HL-60/S4 treated with retinoic acid at 250 ng/mL for 4 days and 3 days (cell line): ENCODE results near the gene LAMA5.

Experiments
- in situ Hi-C: fragments of 300-500 bp; cut with MboI; formaldehyde crosslinking; loops from 2 replicates; pipeline ENCODE4 v1.7.0; 2022; ENCODE audit warnings: low sequenced_read_pairs

Gene LAMA5, protein sequence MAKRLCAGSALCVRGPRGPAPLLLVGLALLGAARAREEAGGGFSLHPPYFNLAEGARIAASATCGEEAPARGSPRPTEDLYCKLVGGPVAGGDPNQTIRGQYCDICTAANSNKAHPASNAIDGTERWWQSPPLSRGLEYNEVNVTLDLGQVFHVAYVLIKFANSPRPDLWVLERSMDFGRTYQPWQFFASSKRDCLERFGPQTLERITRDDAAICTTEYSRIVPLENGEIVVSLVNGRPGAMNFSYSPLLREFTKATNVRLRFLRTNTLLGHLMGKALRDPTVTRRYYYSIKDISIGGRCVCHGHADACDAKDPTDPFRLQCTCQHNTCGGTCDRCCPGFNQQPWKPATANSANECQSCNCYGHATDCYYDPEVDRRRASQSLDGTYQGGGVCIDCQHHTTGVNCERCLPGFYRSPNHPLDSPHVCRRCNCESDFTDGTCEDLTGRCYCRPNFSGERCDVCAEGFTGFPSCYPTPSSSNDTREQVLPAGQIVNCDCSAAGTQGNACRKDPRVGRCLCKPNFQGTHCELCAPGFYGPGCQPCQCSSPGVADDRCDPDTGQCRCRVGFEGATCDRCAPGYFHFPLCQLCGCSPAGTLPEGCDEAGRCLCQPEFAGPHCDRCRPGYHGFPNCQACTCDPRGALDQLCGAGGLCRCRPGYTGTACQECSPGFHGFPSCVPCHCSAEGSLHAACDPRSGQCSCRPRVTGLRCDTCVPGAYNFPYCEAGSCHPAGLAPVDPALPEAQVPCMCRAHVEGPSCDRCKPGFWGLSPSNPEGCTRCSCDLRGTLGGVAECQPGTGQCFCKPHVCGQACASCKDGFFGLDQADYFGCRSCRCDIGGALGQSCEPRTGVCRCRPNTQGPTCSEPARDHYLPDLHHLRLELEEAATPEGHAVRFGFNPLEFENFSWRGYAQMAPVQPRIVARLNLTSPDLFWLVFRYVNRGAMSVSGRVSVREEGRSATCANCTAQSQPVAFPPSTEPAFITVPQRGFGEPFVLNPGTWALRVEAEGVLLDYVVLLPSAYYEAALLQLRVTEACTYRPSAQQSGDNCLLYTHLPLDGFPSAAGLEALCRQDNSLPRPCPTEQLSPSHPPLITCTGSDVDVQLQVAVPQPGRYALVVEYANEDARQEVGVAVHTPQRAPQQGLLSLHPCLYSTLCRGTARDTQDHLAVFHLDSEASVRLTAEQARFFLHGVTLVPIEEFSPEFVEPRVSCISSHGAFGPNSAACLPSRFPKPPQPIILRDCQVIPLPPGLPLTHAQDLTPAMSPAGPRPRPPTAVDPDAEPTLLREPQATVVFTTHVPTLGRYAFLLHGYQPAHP (N-terminal part only)

DNA sequence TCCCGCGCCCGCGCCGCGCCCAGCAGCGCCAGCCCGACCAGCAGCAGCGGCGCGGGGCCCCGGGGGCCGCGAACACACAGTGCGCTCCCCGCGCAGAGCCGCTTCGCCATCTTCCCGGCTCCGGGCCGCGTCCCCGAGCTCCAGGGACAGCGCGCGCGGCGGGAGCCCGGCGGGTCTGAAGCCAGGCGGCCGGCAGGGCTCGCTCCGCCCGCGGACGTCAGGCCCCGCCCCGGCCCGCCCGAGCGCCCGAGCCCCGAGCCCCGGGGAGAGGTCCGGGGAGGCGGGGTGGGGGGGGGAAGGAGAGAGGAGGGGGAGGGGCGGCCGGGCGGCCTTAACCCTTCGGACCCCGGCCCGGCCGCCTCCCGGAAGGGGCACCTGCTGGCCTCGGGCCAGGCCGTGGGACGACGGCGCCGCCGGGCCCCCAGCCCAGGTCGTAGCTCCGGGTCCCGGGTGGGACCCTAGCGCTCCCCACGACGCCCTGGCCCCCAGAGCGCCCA, at the start of gene LAMA5:
LAMA5 (minus strand) TSS at position 177 of the 497 bp plus-strand sequence; CDS start at position 110, 67 bp downstream.
- in situ Hi-C loops, result no loop called here

DNA sequence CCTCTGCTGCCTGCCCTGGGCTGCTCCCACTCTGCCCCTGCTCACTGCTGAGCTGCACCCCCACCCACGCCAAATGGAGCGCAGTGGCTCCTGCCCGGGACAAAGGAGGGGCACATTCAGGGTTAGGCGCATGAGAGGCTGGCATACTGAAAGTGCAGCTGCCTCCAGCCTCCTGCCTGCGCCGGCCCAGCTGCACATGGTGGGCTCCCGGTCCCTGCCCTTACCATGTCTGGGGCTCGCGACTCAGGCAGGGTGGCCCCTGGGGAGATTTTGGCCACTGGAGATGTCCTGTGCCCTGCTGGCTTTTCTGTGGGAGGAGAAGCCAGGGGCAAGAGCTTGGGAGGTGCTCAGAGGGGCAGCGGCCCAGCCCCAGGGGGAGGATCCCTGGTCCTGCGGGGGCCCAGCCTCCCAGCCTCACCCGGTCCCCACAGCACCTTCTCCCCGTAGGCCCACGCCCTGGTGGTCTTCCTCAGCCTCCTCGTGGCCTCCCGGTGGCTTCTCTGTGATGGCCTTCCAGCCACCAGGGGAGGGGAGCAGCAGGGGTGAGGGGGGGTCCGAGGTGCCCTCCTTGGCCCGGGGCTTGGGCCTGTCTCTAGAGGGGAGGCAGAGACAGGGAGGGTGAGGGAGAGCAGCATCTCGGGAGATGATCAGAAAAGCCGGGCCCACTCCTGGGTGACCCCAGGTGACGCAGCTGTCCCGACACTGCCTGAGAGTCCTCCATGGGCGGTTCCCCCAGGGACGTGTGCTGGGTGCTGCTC, 48.4 kb upstream of the LAMA5 start:
- in situ Hi-C loops, result no loop called here

DNA sequence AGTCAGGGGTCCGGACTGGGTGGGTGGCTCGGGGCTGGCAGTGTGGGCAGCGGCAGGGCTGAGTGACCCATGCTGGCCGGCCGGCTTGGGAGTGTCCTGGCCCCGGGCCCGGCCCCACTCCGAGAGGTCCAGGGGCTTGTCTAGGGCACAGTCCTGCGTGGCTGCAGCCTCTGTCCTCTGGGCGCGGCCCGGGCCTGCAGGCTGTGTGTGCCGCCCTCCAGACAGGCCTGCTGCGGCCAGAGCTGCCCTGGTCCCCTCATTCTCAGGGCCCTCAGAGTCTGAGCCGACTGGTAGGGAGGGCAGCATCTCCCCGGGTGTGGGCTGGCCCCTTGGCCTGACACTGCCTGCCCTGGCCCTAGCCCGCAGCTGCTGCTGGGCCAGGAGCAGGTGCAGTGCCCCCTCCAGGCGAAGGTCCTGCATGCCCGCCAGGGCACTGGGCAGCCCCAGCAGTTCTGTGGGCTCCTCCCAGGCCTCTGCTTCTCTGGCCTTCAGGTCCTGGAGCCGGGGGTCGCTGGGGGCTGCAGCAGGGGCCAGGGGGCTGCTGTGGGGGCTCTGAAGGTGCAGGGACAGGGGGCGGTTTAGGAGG, 46.9 kb upstream of the LAMA5 start:
- in situ Hi-C loops, result no loop called here

GRCh38 chr20:62413025-62413570, 46.0 kb upstream of the LAMA5 start:
- in situ Hi-C loops, result no loop called here

DNA sequence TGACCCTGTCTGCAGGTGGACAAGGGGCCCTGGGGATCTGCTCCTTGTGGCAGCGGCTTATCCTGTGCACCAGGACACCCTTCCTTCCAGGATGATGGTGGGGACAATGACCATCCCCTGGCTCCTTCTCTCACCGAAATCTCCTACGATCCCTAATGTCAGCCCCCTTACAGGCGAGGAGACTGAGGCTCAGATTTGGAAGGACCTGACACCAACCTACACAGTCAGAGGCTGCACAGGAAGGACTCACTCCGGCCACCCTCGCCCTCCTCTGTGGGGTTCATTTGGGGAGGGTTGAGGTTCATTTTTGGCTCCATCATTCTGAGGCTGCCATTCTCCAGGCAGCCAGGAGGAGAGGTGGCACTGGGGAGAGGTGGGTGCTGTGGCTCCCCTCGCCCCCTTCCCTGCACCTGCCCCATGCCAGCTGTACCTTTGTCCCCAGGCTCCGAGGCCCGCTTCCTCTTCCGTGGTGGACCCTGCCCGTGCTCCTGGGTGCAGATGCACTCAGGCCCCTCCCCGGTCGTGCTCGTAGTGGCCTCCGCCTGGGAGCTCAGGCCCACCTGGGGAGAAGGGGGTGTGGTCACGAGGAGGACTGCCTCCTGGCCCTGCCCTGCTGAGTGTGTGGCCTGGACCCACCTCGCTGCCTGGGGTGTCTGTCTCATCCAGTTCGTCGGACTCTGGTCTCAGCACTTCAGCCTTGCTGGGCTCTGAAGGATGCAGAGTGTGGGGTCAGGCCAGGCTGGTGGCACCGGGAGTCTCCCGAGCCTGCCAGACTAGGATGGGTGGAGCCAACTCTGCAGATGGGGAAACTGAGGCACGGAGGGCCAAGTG, 45.3 kb upstream of the LAMA5 start:
- in situ Hi-C loops, result no loop called here

- in situ Hi-C loops, result no loop called here
Measured at GRCh38 chr20:62411479-62412193, 44.5 kb upstream of the LAMA5 start.

GRCh38 chr20:62410746-62411478, 43.8 kb upstream of the LAMA5 start:
- in situ Hi-C loops, result no loop called here

DNA sequence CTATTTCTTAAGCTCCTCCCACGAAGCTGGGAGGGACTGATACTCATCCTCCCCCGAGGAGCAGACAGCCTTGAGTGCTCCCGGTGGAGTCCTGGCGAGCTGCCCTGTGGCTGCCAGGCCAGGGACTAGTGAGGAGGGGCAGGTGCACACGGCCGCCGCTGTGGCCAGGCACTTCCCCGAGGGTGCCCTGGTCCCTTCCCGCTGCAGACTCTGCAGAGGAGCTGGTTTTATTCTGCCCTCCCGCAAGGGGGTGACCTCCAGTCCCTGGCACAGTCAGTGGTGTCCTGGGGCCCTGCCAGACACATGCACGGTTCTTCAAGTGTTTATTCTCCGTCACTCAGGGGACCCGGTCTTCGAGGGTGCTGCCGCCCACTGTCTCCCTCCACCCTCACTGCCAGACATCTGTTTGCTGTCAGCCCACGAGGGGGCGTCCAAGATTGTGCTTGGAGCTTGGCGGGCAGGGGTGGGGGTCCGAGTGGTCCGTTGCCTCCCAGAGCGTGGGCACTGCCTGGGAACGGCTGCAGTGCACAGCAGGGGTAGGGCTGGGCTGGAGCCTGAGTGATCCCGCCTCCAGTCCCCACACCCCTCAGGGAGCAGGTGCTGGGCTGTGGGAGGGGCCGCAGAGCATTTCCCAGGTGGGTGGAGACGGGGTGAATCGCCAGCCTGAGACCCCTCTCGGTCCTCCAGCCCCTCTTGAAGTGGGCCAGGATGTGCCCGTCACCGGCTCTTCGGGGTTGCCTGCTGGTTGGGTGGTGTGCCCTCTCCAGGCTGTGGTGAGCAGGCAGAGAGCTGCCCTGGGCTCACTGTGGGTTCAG, 43.0 kb upstream of the LAMA5 start:
- in situ Hi-C loops, result no loop called here

- in situ Hi-C loops, result no loop called here
Measured at GRCh38 chr20:62409086-62409853, 42.2 kb upstream of the LAMA5 start.

DNA sequence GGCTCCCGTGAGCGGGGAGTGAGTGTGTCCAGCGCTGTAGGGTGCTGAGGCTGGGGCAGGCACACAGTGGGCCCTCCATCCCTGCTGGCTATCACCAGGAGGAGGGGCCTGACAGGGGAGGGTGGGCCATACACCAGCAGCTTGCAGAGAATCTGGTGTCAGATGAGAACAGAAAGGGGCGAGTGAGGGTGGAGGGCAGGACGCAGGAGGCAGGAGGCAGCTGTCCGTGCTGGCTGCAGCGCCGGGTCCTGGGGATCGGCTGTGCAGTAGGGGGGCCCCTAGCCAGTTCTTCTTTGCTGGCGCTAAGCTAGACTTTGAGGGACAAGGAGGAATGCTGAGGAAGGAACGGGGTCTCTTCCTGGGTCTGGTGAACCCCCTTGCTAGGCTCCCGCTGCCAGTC, 41.5 kb upstream of the LAMA5 start:
- in situ Hi-C loops, result no loop called here

DNA sequence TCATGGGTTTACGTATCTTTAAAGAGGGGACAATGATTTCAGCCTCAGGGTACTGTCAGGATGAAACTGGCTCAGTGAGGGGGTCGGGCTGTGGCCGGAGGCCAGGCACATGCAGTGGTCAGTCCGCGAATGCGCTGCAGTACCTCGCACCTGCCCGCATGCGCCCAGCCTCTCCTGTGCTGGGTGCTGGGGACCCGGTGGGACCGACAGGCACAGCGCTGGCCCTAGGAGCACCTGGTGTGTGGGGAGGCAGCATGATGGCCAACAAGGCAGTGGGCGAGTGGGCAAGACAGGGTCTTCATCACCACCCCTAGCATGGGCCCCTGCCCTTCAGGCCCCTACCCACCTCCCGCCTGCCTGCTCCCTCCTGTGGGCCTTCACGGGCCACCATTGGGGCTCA, 40.9 kb upstream of the LAMA5 start:
- in situ Hi-C loops, result no loop called here

DNA sequence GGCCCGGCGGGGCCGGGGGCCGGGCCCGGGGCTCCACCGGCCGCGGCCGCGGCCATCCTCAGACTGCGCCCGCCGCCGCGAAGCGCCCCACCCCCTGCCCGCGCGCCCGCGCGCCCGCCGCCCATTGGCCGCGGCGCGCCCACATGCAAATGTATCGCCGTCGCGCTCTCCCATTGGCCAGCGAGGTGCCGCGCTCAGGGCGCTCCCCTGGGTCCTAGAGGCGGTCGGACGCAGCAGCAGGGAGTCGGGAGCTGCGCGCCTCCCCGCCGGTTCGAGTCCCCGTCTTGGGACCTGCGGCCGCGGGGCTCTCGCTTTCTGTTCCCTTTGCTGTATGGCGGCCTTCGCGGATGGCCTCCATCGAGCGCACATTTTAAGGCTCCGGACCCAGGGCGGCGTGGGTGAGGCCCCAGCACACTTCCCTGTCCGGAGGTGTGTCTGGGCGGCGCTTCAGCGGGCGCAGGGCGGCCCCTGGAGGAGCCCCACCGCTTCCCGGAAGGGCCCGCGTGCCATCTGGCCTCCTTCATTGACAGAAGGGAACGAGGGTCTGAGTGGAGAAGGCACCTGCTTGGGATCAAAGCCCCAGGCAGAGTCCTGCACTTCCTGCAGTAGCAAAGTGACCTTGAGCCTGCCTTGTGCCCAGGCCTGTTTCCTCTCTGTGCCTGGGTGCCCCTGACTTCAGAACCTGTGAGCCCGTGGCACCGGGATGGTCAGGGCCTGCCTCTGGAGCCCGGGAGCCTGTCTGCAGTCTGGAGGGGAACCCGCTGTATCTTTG, 40.3 kb upstream of the LAMA5 start, which contains the start of gene CABLES2:
CABLES2 (minus strand) TSS at position 65 of the 772 bp plus-strand sequence; CDS start at position 56, 9 bp downstream.
- in situ Hi-C loops, result no loop called here

DNA sequence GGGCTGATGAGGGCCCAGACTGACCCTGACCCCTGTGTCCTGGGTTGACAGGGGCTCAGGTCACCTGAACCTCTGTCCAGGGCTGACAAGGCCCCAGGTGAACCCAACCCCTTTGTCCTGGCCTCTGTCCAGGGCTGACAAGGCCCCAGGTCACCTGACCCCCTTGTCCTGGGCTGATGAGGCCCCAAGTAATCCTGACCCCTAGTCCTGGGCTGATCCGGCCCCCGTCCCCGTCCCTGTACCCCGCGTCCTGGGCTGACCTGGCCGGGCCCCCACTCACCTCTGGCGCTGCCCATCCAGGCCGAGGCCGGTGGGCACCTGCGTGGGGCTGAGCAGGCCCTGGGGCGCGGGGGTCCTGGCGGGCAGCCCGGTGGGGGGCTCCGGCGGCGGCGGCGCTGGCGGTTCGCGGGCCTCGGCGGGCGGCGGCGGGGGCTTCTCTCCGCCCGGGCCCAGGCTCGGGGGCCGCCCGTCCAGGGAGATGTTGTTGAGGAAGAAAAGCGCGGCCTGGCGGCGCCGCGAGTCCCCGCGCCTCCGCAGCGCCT, 39.6 kb upstream of the LAMA5 start:
- in situ Hi-C loops, result no loop called here

DNA sequence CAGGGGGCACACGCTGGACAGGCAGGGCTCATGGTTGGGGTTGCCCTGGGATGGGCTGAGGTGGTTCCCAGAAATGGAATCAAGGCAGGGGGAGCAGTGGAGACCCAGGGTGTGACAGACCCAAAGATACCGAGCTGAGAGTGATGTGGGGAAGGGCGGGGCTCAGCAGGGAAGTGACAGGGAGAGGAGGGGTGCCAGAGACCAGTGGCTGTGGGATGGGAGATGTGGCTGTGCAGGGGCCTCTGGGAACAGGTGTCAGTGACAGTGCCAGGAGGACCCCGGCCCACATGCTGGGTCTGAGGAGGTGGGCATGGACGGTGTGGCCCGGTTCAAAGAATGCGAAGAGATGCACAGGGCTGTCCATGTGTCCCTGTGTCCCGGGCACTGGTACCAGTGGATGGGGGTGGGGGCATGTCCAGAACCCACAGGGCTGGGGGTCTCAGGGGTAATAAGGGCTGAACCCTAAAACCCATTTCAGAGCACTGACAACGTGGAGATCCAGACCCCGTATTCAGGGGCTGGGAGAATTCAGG, 38.9 kb upstream of the LAMA5 start:
- in situ Hi-C loops, result no loop called here
